Measurements from ENCODE around the gene FBXW4.

Gene FBXW4

GRCh38 chr10:101694674-101695403 lies at the start of gene FBXW4:
FBXW4 (minus strand) TSS chr10:101695170; CDS start chr10:101695105, 65 bp downstream.
- peak; percentile 51 for DNase-seq (ENCODE audit: low read depth)

GRCh38 chr10:101744267-101744666 lies 49.3 kb upstream of the FBXW4 start:
- peak; percentile 30 for DNase-seq (ENCODE audit: low read depth)

- no peak for DNase-seq (ENCODE audit: low read depth)
These were observed 47.0 kb upstream of the FBXW4 start for GRCh38 chr10:101741938-101742337.

- no peak for DNase-seq (ENCODE audit: low read depth)
These were observed 41.7 kb upstream of the FBXW4 start for GRCh38 chr10:101736666-101737065.

- DNase-seq (ENCODE audit: low read depth): no peak
These were observed 37.1 kb upstream of the FBXW4 start for GRCh38 chr10:101732096-101732495.

GRCh38 chr10:101726115-101726387 lies 31.1 kb upstream of the FBXW4 start:
- no peak for DNase-seq (ENCODE audit: low read depth)

GRCh38 chr10:101725296-101726114 lies 30.5 kb upstream of the FBXW4 start:
- DNase-seq (ENCODE audit: low read depth): no peak

- no peak for DNase-seq (ENCODE audit: low read depth)
These were observed 29.5 kb upstream of the FBXW4 start for GRCh38 chr10:101724446-101724845.

GRCh38 chr10:101723176-101723575 lies 28.2 kb upstream of the FBXW4 start:
- no peak for DNase-seq (ENCODE audit: low read depth)

GRCh38 chr10:101721806-101722205 lies 26.8 kb upstream of the FBXW4 start:
- no peak for DNase-seq (ENCODE audit: low read depth)

- DNase-seq (ENCODE audit: low read depth): no peak
These were observed 25.7 kb upstream of the FBXW4 start for GRCh38 chr10:101720606-101721230.

- DNase-seq (ENCODE audit: low read depth): peak; percentile 18
These were observed 23.8 kb upstream of the FBXW4 start for GRCh38 chr10:101718690-101719275.

- DNase-seq (ENCODE audit: low read depth): no peak
These were observed 22.1 kb upstream of the FBXW4 start for GRCh38 chr10:101716891-101717659.

- no peak for DNase-seq (ENCODE audit: low read depth)
These were observed 18.0 kb upstream of the FBXW4 start for GRCh38 chr10:101712997-101713396.

GRCh38 chr10:101710793-101711192 lies 15.8 kb upstream of the FBXW4 start:
- no peak for DNase-seq (ENCODE audit: low read depth)

GRCh38 chr10:101710059-101710695 lies 15.2 kb upstream of the FBXW4 start:
- DNase-seq (ENCODE audit: low read depth): no peak

GRCh38 chr10:101709359-101710058 lies 14.5 kb upstream of the FBXW4 start:
- peak; percentile 68 for DNase-seq (ENCODE audit: low read depth)

GRCh38 chr10:101708870-101709269 lies 13.9 kb upstream of the FBXW4 start:
- no peak for DNase-seq (ENCODE audit: low read depth)

- no peak for DNase-seq (ENCODE audit: low read depth)
These were observed 13.1 kb upstream of the FBXW4 start for GRCh38 chr10:101708073-101708472.

GRCh38 chr10:101704331-101704730 lies 9.4 kb upstream of the FBXW4 start:
- DNase-seq (ENCODE audit: low read depth): no peak

- DNase-seq (ENCODE audit: low read depth): no peak
These were observed 1.7 kb upstream of the FBXW4 start for GRCh38 chr10:101696632-101697031.
